Measurements from ENCODE around the gene TTI1. TPM values are rescaled to one million over a fixed set of nuclear protein-coding genes. Genes with fewer than 3 reads are reported as not detected.

TTI1 gene
- total RNA-seq, 4 donors from 2014 or later: 5.1 to 14.7 (median 10.5) TPM

- TF ChIP-seq CTCF (IDR thresholded peaks at IDR 0.05) (no peak), POLR2A (IDR thresholded peaks at IDR 0.05) (no peak)
- intact Hi-C loops (cut with DNase I): no loop called here
- 80 to 88% methylated on average over 6 of the region's 6 CpGs for WGBS, 2 donors
- H3K36me3 ChIP-seq: peaks cover 0 to 90% (median 9%) of the 10 kb centered on the region in 3 donors
- H3K27me3 ChIP-seq: no peaks in the 10 kb centered on the region
- H3K4me1 ChIP-seq: peaks cover 0 to 24% (median 0%) of the 10 kb centered on the region in 3 donors
- no peak overlapping the region for H3K4me3 ChIP-seq
- H3K27ac ChIP-seq: no peak overlapping the region
- no peaks in the 10 kb centered on the region for H3K9me3 ChIP-seq
- no peak for DNase-seq
These were observed 22.6 kb upstream of the TTI1 start for GRCh38 chr20:38055848-38056247.

GRCh38 chr20:38055294-38055693 lies 22.0 kb upstream of the TTI1 start:
- no peaks in the 10 kb centered on the region for H3K27me3 ChIP-seq
- H3K36me3 ChIP-seq: peaks cover 0 to 90% (median 9%) of the 10 kb centered on the region in 3 donors
- no peaks in the 10 kb centered on the region for H3K9me3 ChIP-seq
- intact Hi-C loops (cut with DNase I): no loop called here
- TF ChIP-seq POLR2A (IDR thresholded peaks at IDR 0.05): no peak
- no peak for TF ChIP-seq CTCF (IDR thresholded peaks at IDR 0.05)
- H3K27ac ChIP-seq: no peak overlapping the region
- no peak for DNase-seq
- WGBS, 2 donors: 53 to 76% methylated on average over 4 of the region's 4 CpGs
- H3K4me3 ChIP-seq: no peak overlapping the region
- H3K4me1 ChIP-seq: peaks cover 0 to 22% (median 0%) of the 10 kb centered on the region in 3 donors

- no peak for DNase-seq
- peaks cover 0 to 90% (median 13%) of the 10 kb centered on the region in 3 donors for H3K36me3 ChIP-seq
- H3K9me3 ChIP-seq: no peaks in the 10 kb centered on the region
- no peaks in the 10 kb centered on the region for H3K27me3 ChIP-seq
- no peak overlapping the region for H3K4me3 ChIP-seq
- H3K27ac ChIP-seq: no peak overlapping the region
- 87 to 92% methylated on average over 2 of the region's 2 CpGs for WGBS, 2 donors
- intact Hi-C loops (cut with DNase I): no loop called here
- peaks cover 4 to 22% (median 6%) of the 10 kb centered on the region in 3 donors for H3K4me1 ChIP-seq
- TF ChIP-seq CTCF (IDR thresholded peaks at IDR 0.05): no peak
- no peak for TF ChIP-seq POLR2A (IDR thresholded peaks at IDR 0.05)
These were observed 21.4 kb upstream of the TTI1 start for GRCh38 chr20:38054647-38055046.

GRCh38 chr20:38052870-38053269 lies 19.6 kb upstream of the TTI1 start:
- no peak for DNase-seq
- intact Hi-C loops (cut with DNase I): no loop called here
- peaks cover 5 to 89% (median 9%) of the 10 kb centered on the region in 3 donors for H3K36me3 ChIP-seq
- H3K27ac ChIP-seq: no peak overlapping the region
- no peaks in the 10 kb centered on the region for H3K27me3 ChIP-seq
- WGBS, 2 donors: 77 to 78% methylated on average over 2 of the region's 2 CpGs
- H3K4me1 ChIP-seq: peaks cover 7 to 19% (median 7%) of the 10 kb centered on the region in 3 donors
- no peak overlapping the region for H3K4me3 ChIP-seq
- no peaks in the 10 kb centered on the region for H3K9me3 ChIP-seq
- no peak for TF ChIP-seq POLR2A (IDR thresholded peaks at IDR 0.05)
- TF ChIP-seq CTCF (IDR thresholded peaks at IDR 0.05): no peak

DNA sequence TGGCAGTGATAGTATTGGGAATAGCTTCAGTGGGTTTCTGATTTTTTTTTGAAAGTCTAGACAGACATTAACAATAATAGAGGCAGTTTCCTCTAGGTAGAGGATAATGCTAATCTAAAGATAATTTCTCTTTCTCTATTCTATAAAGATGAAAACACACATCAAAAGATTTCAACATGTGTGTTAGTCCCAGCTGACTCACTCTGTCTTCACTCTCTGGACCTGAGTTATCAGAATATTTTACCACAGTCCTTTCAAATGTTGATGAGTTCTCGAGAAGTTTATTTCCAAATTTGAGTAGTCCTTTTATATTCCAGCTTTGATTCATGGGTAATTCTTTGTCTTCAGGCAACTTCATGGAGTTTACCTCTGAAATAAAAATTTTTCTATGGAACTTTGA lies 17.4 kb upstream of the TTI1 start:
- DNase-seq: no peak
- H3K27ac ChIP-seq: no peak overlapping the region
- intact Hi-C loops (cut with DNase I): no loop called here
- H3K27me3 ChIP-seq: no peaks in the 10 kb centered on the region
- WGBS, 2 donors: 27 to 41% methylated on average over 1 of the region's 1 CpG
- H3K4me1 ChIP-seq: peaks cover 7 to 13% (median 7%) of the 10 kb centered on the region in 3 donors
- H3K4me3 ChIP-seq: no peak overlapping the region
- peaks cover 5 to 88% (median 9%) of the 10 kb centered on the region in 3 donors for H3K36me3 ChIP-seq
- no peaks in the 10 kb centered on the region for H3K9me3 ChIP-seq
- TF ChIP-seq CTCF (IDR thresholded peaks at IDR 0.05): no peak
- no peak for TF ChIP-seq POLR2A (IDR thresholded peaks at IDR 0.05)
